Right atrium auricular region (tissue), 2 donors: ENCODE measurements around the gene LARGE2. TPM values are rescaled to one million over a fixed set of nuclear protein-coding genes. Genes with fewer than 3 reads are reported as not detected.
A peak's percentile ranks its signal among the peaks of the same experiment; 100 is the strongest.

Experiments
- DNase-seq: peaks from one replicate; pipeline ENCODE4 v3.0.0-alpha.2; 2019; ENCODE audit warnings: low spot score
- H3K27ac ChIP-seq, 2 donors: fragments of 200-600 bp; sonication (generic); 1 replicate in 1 of 2; 2 replicates in 1 of 2; pipeline ENCODE4 v1.5.1; 2016 to 2019
- H3K27me3 ChIP-seq, 2 donors: fragments of 200-600 bp; sonication (generic); one replicate each; pipeline versions ENCODE4 v1.5.1 to v1.6.0; 2017 to 2019
- H3K36me3 ChIP-seq: fragments of 200-600 bp; sonication (generic); one replicate; pipeline ENCODE4 v1.5.1; 2016
- H3K4me1 ChIP-seq, 2 donors: fragments of 200-600 bp; sonication (generic); one replicate each; pipeline versions ENCODE4 v1.5.1 to v1.6.0; 2017 to 2019
- H3K4me3 ChIP-seq, 2 donors: fragments of 200-600 bp; sonication (generic); 1 replicate in 1 of 2; 2 replicates in 1 of 2; pipeline ENCODE4 v1.5.1; 2017 to 2019; ENCODE audit warnings: mild to moderate bottlenecking in 1 of 2, moderate library complexity in 1 of 2
- H3K9me3 ChIP-seq, 2 donors: fragments of 200-600 bp; sonication (generic); one replicate each; pipeline ENCODE4 v1.5.1; 2019
- total RNA-seq, 2 donors: library from RNA; depleted of rRNA; stranded (reverse); fragments of >200 nt; gene quantifications; one replicate each; pipeline ENCODE4 v1.1.0, GENCODE V29; 2016
- TF ChIP-seq, protein P1 (sequence below), 2 donors: fragments of 200-600 bp; sonication (generic); IDR thresholded peaks; one replicate each; pipeline ENCODE4 v1.5.1; 2019; ENCODE audit warnings: antibody characterized with exemption in 2 of 2

Gene LARGE2
- total RNA-seq, 2 donors from 2014 or later = 0.51 TPM; not detected in 1

DNA sequence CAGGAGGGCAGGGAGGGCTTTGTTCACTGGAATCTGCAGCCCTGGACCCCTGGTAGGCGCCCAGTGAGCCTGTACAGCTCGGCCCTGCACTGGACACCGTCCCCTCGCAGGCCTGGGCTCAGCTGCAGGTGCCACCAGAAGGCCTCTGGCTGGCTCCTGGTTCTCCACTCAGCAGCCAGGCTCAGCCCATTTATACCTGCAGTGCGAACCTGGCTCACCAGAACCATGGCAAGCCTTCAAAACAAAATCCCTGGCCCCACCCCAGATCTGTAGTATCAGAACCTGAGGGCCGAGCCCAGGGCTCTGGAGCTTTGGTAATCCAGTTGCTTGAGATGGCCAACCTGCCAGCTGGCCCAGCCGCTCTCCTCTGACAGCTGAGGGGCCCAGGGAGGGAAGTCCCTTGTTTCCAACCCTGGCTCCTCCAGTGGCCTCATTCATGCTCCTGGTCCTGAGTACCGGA, 14.5 kb upstream of the LARGE2 start:
- no peak overlapping the region for H3K27ac ChIP-seq
- no peak overlapping the region for H3K4me3 ChIP-seq
- H3K9me3 ChIP-seq = no peaks in the 10 kb centered on the region
- peak; percentile 63 for DNase-seq
- TF ChIP-seq, protein P1, sequence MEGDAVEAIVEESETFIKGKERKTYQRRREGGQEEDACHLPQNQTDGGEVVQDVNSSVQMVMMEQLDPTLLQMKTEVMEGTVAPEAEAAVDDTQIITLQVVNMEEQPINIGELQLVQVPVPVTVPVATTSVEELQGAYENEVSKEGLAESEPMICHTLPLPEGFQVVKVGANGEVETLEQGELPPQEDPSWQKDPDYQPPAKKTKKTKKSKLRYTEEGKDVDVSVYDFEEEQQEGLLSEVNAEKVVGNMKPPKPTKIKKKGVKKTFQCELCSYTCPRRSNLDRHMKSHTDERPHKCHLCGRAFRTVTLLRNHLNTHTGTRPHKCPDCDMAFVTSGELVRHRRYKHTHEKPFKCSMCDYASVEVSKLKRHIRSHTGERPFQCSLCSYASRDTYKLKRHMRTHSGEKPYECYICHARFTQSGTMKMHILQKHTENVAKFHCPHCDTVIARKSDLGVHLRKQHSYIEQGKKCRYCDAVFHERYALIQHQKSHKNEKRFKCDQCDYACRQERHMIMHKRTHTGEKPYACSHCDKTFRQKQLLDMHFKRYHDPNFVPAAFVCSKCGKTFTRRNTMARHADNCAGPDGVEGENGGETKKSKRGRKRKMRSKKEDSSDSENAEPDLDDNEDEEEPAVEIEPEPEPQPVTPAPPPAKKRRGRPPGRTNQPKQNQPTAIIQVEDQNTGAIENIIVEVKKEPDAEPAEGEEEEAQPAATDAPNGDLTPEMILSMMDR (IDR thresholded peaks at IDR 0.05) = no peak
- H3K36me3 ChIP-seq = peaks cover 32% of the 10 kb centered on the region
- no peaks in the 10 kb centered on the region for H3K27me3 ChIP-seq
- no peaks in the 10 kb centered on the region for H3K4me1 ChIP-seq

GRCh38 chr11:45909594-45910475, 12.6 kb upstream of the LARGE2 start:
- no peaks in the 10 kb centered on the region for H3K4me1 ChIP-seq
- no peak overlapping the region for H3K27ac ChIP-seq
- peaks cover 51% of the 10 kb centered on the region for H3K36me3 ChIP-seq
- no peaks in the 10 kb centered on the region for H3K27me3 ChIP-seq
- DNase-seq = no peak
- no peaks in the 10 kb centered on the region for H3K9me3 ChIP-seq
- TF ChIP-seq, protein P1 (IDR thresholded peaks at IDR 0.05) = no peak
- no peak overlapping the region for H3K4me3 ChIP-seq

DNA sequence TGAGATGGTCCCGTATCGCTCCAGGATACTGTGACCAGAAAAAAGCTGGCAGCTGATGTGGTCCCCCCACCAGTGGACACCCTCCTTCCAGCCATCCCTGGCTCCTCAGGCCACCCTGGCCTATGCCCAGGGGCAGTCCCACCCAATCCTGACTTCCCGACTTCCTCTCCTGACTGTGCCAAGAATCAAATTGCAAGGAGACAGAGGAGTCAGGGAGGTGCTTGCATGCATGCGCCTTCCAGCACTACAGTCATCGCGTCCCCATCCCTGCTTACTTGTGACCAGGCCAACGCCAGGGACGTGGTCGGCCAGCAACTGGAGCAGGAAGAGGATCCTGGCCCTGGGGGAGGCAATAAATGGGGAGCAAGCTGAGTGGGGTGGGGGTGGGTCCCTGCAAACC, 11.8 kb upstream of the LARGE2 start:
- Histone ChIP-seq H3K27ac (no peak overlapping the region), H3K9me3 (no peaks in the 10 kb centered on the region), H3K4me3 (no peak overlapping the region), H3K27me3 (no peaks in the 10 kb centered on the region), H3K4me1 (no peaks in the 10 kb centered on the region), H3K36me3 (peaks cover 58% of the 10 kb centered on the region)
- TF ChIP-seq, protein P1 (IDR thresholded peaks at IDR 0.05) = no peak
- DNase-seq = no peak

- Histone ChIP-seq H3K4me3 (no peak overlapping the region), H3K4me1 (peaks cover 0 to 15% of the 10 kb centered on the region in 2 donors), H3K36me3 (peaks cover 64% of the 10 kb centered on the region), H3K27ac (no peak overlapping the region), H3K27me3 (no peaks in the 10 kb centered on the region), H3K9me3 (no peaks in the 10 kb centered on the region)
- no peak for DNase-seq
- TF ChIP-seq, protein P1 (IDR thresholded peaks at IDR 0.05) = no peak
Observed at GRCh38 chr11:45913514-45913913, 8.9 kb upstream of the LARGE2 start.

DNA sequence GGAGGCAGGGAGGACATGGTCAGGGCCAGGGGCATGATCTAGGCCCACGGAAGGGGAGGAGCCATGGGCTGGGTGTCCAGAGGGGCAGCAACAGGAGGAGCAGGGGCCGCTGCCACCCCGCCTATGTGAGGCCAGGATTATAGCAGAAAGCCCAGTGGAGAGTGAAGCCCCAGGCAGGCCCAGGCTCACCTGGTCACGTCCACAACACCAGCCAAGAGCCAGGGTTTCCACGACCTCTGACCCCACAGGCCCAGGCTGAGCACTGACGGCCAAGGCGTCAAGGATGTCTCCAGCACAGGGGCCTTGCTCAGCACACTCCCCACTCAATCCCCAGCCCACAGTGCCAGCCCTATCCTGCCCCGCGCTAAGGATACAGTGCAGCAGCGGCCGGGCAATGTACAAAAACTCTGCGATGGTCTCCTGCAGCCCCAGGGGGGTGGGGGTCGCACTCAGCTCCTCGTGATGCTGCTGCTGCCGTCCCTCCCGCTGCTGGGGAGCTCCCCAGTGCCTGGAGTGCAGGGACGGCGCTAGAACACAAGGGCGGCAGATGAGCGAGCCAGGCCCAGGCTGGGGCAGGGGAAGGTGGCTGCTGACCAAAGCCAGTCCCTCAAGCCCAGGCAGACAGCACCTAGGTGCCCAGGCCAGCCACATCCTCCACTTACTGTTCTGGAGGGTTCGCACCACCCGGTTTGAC, 8.4 kb upstream of the LARGE2 start:
- no peak overlapping the region for H3K27ac ChIP-seq
- H3K9me3 ChIP-seq = no peaks in the 10 kb centered on the region
- no peak for DNase-seq
- H3K27me3 ChIP-seq = no peaks in the 10 kb centered on the region
- peaks cover 0 to 18% of the 10 kb centered on the region in 2 donors for H3K4me1 ChIP-seq
- H3K36me3 ChIP-seq = peaks cover 64% of the 10 kb centered on the region
- TF ChIP-seq, protein P1 (IDR thresholded peaks at IDR 0.05) = no peak
- no peak overlapping the region for H3K4me3 ChIP-seq
